ENCODE measurements around the gene WDR43.

WDR43 gene

GRCh38 chr2:28982381-28982950, 88.0 kb downstream of the WDR43 start:
- no peaks in the 10 kb centered on the region for H3K9me3 ChIP-seq (ENCODE audit: control insufficient read depth, low read length)
- no peak overlapping the region for H3K4me3 ChIP-seq (ENCODE audit: insufficient read depth in 1 of 2, low read depth in 1 of 2, low read length in 2 of 2)
- H2BK15ac ChIP-seq (ENCODE audit: low read depth, poor library complexity, severe bottlenecking): no peak overlapping the region
- no peak overlapping the region for H2AFZ ChIP-seq (ENCODE audit: low read depth, low read length)
- peaks cover 17% of the 10 kb centered on the region for H3K4me1 ChIP-seq (ENCODE audit: control insufficient read depth, insufficient read depth, low read depth, low read length)
- H3K23ac ChIP-seq (ENCODE audit: low read length in 2 of 2): no peak overlapping the region
- no peak overlapping the region for H3K27ac ChIP-seq (ENCODE audit: low read length, poor library complexity, severe bottlenecking)
- no peak overlapping the region for H2BK120ac ChIP-seq (ENCODE audit: low read depth, low read length)
- no peak overlapping the region for H3K9ac ChIP-seq (ENCODE audit: low read length)
- no peak for DNase-seq
- peaks cover 0 to 30% of the 10 kb centered on the region in 2 experiments for H3K27me3 ChIP-seq (ENCODE audit: control insufficient read depth in 1 of 2, insufficient read depth in 1 of 2, low read length in 2 of 2)
- H3K79me1 ChIP-seq (replicated peaks; ENCODE audit: low read length, poor library complexity, severe bottlenecking): no peaks in the 10 kb centered on the region
- no peak overlapping the region for H3K4ac ChIP-seq (ENCODE audit: low read depth in 1 of 2, low read length in 2 of 2)
- no peak overlapping the region for H3K14ac ChIP-seq (ENCODE audit: low read length in 2 of 2)
- H2BK12ac ChIP-seq (ENCODE audit: low read length in 2 of 2): no peak overlapping the region
- no peaks in the 10 kb centered on the region for H3K36me3 ChIP-seq (ENCODE audit: control insufficient read depth in 1 of 2, insufficient read depth in 2 of 2, low read depth in 1 of 2, low read length in 2 of 2)
- H3K4me2 ChIP-seq (ENCODE audit: low read length, poor library complexity, severe bottlenecking): no peak overlapping the region
- no peak overlapping the region for H3K18ac ChIP-seq (ENCODE audit: low read depth in 1 of 2, low read length in 2 of 2)
- H4K91ac ChIP-seq (ENCODE audit: low read length): no peak overlapping the region
- 94% methylated on average over 7 of the region's 8 CpGs for WGBS
- no peak overlapping the region for H4K8ac ChIP-seq (ENCODE audit: low read length)
- H2AK5ac ChIP-seq (ENCODE audit: low read length, severe bottlenecking): no peak overlapping the region
- H2BK5ac ChIP-seq (ENCODE audit: low read depth, low read length, poor library complexity, severe bottlenecking): no peak overlapping the region

GRCh38 chr2:28986429-28986828, 92.0 kb downstream of the WDR43 start:
- no peak overlapping the region for H3K4me2 ChIP-seq (ENCODE audit: low read length, poor library complexity, severe bottlenecking)
- H3K18ac ChIP-seq (ENCODE audit: low read depth in 1 of 2, low read length in 2 of 2): no peak overlapping the region
- no peak overlapping the region for H3K4ac ChIP-seq (ENCODE audit: low read depth in 1 of 2, low read length in 2 of 2)
- H2BK15ac ChIP-seq (ENCODE audit: low read depth, poor library complexity, severe bottlenecking): no peak overlapping the region
- 22% methylated on average over 3 of the region's 4 CpGs for WGBS
- no peak overlapping the region for H3K23ac ChIP-seq (ENCODE audit: low read length in 2 of 2)
- H2BK12ac ChIP-seq (ENCODE audit: low read length in 2 of 2): no peak overlapping the region
- no peak overlapping the region for H2BK120ac ChIP-seq (ENCODE audit: low read depth, low read length)
- no peak overlapping the region for H3K14ac ChIP-seq (ENCODE audit: low read length in 2 of 2)
- no peak overlapping the region for H3K9ac ChIP-seq (ENCODE audit: low read length)
- no peaks in the 10 kb centered on the region for H3K79me1 ChIP-seq (replicated peaks; ENCODE audit: low read length, poor library complexity, severe bottlenecking)
- H4K8ac ChIP-seq (ENCODE audit: low read length): no peak overlapping the region
- H2AK5ac ChIP-seq (ENCODE audit: low read length, severe bottlenecking): no peak overlapping the region
- no peaks in the 10 kb centered on the region for H3K36me3 ChIP-seq (ENCODE audit: control insufficient read depth in 1 of 2, insufficient read depth in 2 of 2, low read depth in 1 of 2, low read length in 2 of 2)
- H2AFZ ChIP-seq (ENCODE audit: low read depth, low read length): no peak overlapping the region
- no peak overlapping the region for H2BK5ac ChIP-seq (ENCODE audit: low read depth, low read length, poor library complexity, severe bottlenecking)
- H3K4me1 ChIP-seq (ENCODE audit: control insufficient read depth, insufficient read depth, low read depth, low read length): peaks cover 7% of the 10 kb centered on the region
- no peak overlapping the region for H4K91ac ChIP-seq (ENCODE audit: low read length)
- peaks cover 0 to 34% of the 10 kb centered on the region in 2 experiments for H3K27me3 ChIP-seq (ENCODE audit: control insufficient read depth in 1 of 2, insufficient read depth in 1 of 2, low read length in 2 of 2)
- H3K27ac ChIP-seq (ENCODE audit: low read length, poor library complexity, severe bottlenecking): no peak overlapping the region
- DNase-seq: no peak
- no peak overlapping the region for H3K4me3 ChIP-seq (ENCODE audit: insufficient read depth in 1 of 2, low read depth in 1 of 2, low read length in 2 of 2)
- H3K9me3 ChIP-seq (ENCODE audit: control insufficient read depth, low read length): no peaks in the 10 kb centered on the region

GRCh38 chr2:28989973-28990372, 95.5 kb downstream of the WDR43 start:
- Histone ChIP-seq H2BK5ac (ENCODE audit: low read depth, low read length, poor library complexity, severe bottlenecking) (no peak overlapping the region), H2BK120ac (ENCODE audit: low read depth, low read length) (no peak overlapping the region), H4K91ac (ENCODE audit: low read length) (no peak overlapping the region), H3K9ac (ENCODE audit: low read length) (no peak overlapping the region), H2AFZ (ENCODE audit: low read depth, low read length) (no peak overlapping the region), H2BK15ac (ENCODE audit: low read depth, poor library complexity, severe bottlenecking) (no peak overlapping the region), H3K27me3 (ENCODE audit: control insufficient read depth in 1 of 2, insufficient read depth in 1 of 2, low read length in 2 of 2) (peaks cover 0 to 40% of the 10 kb centered on the region in 2 experiments), H3K36me3 (ENCODE audit: control insufficient read depth in 1 of 2, insufficient read depth in 2 of 2, low read depth in 1 of 2, low read length in 2 of 2) (no peaks in the 10 kb centered on the region), H3K4me1 (ENCODE audit: control insufficient read depth, insufficient read depth, low read depth, low read length) (peaks cover 4% of the 10 kb centered on the region), H3K18ac (ENCODE audit: low read depth in 1 of 2, low read length in 2 of 2) (no peak overlapping the region), H3K79me1 (replicated peaks; ENCODE audit: low read length, poor library complexity, severe bottlenecking) (no peaks in the 10 kb centered on the region), H3K14ac (ENCODE audit: low read length in 2 of 2) (no peak overlapping the region), H3K4me3 (ENCODE audit: insufficient read depth in 1 of 2, low read depth in 1 of 2, low read length in 2 of 2) (no peak overlapping the region), H3K4me2 (ENCODE audit: low read length, poor library complexity, severe bottlenecking) (no peak overlapping the region), H3K27ac (ENCODE audit: low read length, poor library complexity, severe bottlenecking) (no peak overlapping the region), H3K9me3 (ENCODE audit: control insufficient read depth, low read length) (no peaks in the 10 kb centered on the region), H3K23ac (ENCODE audit: low read length in 2 of 2) (no peak overlapping the region), H3K4ac (ENCODE audit: low read depth in 1 of 2, low read length in 2 of 2) (no peak overlapping the region), H4K8ac (ENCODE audit: low read length) (no peak overlapping the region), H2AK5ac (ENCODE audit: low read length, severe bottlenecking) (no peak overlapping the region), H2BK12ac (ENCODE audit: low read length in 2 of 2) (no peak overlapping the region)
- 44% methylated on average over 5 of the region's 5 CpGs for WGBS
- no peak for DNase-seq

- H2AFZ ChIP-seq (ENCODE audit: low read depth, low read length): no peak overlapping the region
- no peak overlapping the region for H3K23ac ChIP-seq (ENCODE audit: low read length in 2 of 2)
- no peak overlapping the region for H2BK120ac ChIP-seq (ENCODE audit: low read depth, low read length)
- peaks cover 4% of the 10 kb centered on the region for H3K4me1 ChIP-seq (ENCODE audit: control insufficient read depth, insufficient read depth, low read depth, low read length)
- no peaks in the 10 kb centered on the region for H3K79me1 ChIP-seq (replicated peaks; ENCODE audit: low read length, poor library complexity, severe bottlenecking)
- H3K4me2 ChIP-seq (ENCODE audit: low read length, poor library complexity, severe bottlenecking): no peak overlapping the region
- H2AK5ac ChIP-seq (ENCODE audit: low read length, severe bottlenecking): no peak overlapping the region
- H3K4me3 ChIP-seq (ENCODE audit: insufficient read depth in 1 of 2, low read depth in 1 of 2, low read length in 2 of 2): no peak overlapping the region
- H2BK5ac ChIP-seq (ENCODE audit: low read depth, low read length, poor library complexity, severe bottlenecking): no peak overlapping the region
- no peak overlapping the region for H4K8ac ChIP-seq (ENCODE audit: low read length)
- no peak overlapping the region for H4K91ac ChIP-seq (ENCODE audit: low read length)
- no peak overlapping the region for H3K9ac ChIP-seq (ENCODE audit: low read length)
- no peak overlapping the region for H3K14ac ChIP-seq (ENCODE audit: low read length in 2 of 2)
- WGBS: 79% methylated on average over 16 of the region's 16 CpGs
- H3K27ac ChIP-seq (ENCODE audit: low read length, poor library complexity, severe bottlenecking): no peak overlapping the region
- no peak overlapping the region for H2BK15ac ChIP-seq (ENCODE audit: low read depth, poor library complexity, severe bottlenecking)
- H3K18ac ChIP-seq (ENCODE audit: low read depth in 1 of 2, low read length in 2 of 2): no peak overlapping the region
- H3K4ac ChIP-seq (ENCODE audit: low read depth in 1 of 2, low read length in 2 of 2): no peak overlapping the region
- H3K36me3 ChIP-seq (ENCODE audit: control insufficient read depth in 1 of 2, insufficient read depth in 2 of 2, low read depth in 1 of 2, low read length in 2 of 2): no peaks in the 10 kb centered on the region
- no peak overlapping the region for H2BK12ac ChIP-seq (ENCODE audit: low read length in 2 of 2)
- no peak for DNase-seq
- H3K27me3 ChIP-seq (ENCODE audit: control insufficient read depth in 1 of 2, insufficient read depth in 1 of 2, low read length in 2 of 2): peaks cover 0 to 45% of the 10 kb centered on the region in 2 experiments
- no peaks in the 10 kb centered on the region for H3K9me3 ChIP-seq (ENCODE audit: control insufficient read depth, low read length)
Observed at GRCh38 chr2:28990445-28990844, 96.0 kb downstream of the WDR43 start.

All from mesenchymal stem cell (in vitro differentiated cells and primary cell).